Muscle layer of colon (tissue), 2 donors: ENCODE data around the gene METTL26.

Experiments used
- H3K27ac ChIP-seq: one replicate; pipeline ENCODE4 v1.7.0; 2013; ENCODE audit warnings: low read depth, mild to moderate bottlenecking, low read length, moderate library complexity
- H3K27me3 ChIP-seq, 2 donors: one replicate each; pipeline ENCODE4 v1.7.0; 2013; ENCODE audit warnings: low read length in 2 of 2, mild to moderate bottlenecking in 2 of 2; ENCODE audit not compliant: insufficient read depth in 2 of 2, control insufficient read depth in 1 of 2
- H3K36me3 ChIP-seq: one replicate; pipeline ENCODE4 v1.7.0; 2013; ENCODE audit warnings: mild to moderate bottlenecking, low read length; ENCODE audit not compliant: insufficient read depth
- H3K4me1 ChIP-seq: one replicate; pipeline ENCODE4 v1.7.0; 2013; ENCODE audit warnings: mild to moderate bottlenecking, low read length; ENCODE audit not compliant: insufficient read depth
- H3K4me3 ChIP-seq, 2 donors: one replicate each; pipeline ENCODE4 v1.7.0; 2013; ENCODE audit warnings: low read length in 2 of 2, low read depth in 1 of 2, mild to moderate bottlenecking in 1 of 2, moderate library complexity in 1 of 2
- H3K9ac ChIP-seq: one replicate; pipeline ENCODE4 v1.7.0; 2013; ENCODE audit warnings: low read length
- H3K9me3 ChIP-seq: one replicate; pipeline ENCODE4 v1.7.0; 2013; ENCODE audit warnings: mild to moderate bottlenecking, low read length
- donor health status: abdominal sarcoma.
- donor health status: Adenocarcinoma of cecum.

METTL26 gene

GRCh38 chr16:624526-625070 lies 11.5 kb downstream of the METTL26 start:
- Histone ChIP-seq H3K36me3 (no peaks in the 10 kb centered on the region), H3K4me1 (peaks cover 4% of the 10 kb centered on the region), H3K27me3 (no peaks in the 10 kb centered on the region), H3K9ac (no peak overlapping the region), H3K27ac (no peak overlapping the region), H3K4me3 (no peak overlapping the region), H3K9me3 (no peaks in the 10 kb centered on the region)

DNA sequence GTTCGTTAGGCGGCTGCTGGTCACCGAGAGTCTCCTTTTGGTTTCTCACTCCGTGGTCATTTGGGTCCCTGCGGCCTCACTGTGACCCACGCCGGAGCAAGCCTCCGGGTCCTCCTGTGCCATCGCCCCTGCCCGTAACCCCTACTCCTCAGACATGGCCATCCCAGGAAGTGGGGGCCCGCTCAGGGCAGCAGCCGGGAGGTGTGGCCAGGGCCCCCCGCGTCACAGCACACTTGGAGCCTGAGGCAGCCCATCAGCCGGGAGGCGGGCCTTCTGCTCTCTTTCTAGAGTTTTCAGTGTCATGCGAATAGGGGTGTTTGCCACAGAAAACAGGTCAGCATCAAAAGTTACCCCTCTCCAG lies 13.2 kb downstream of the METTL26 start:
- Histone ChIP-seq H3K27ac (no peak overlapping the region), H3K27me3 (no peaks in the 10 kb centered on the region), H3K9ac (no peak overlapping the region), H3K36me3 (no peaks in the 10 kb centered on the region), H3K4me3 (no peak overlapping the region), H3K9me3 (no peaks in the 10 kb centered on the region), H3K4me1 (peaks cover 4% of the 10 kb centered on the region)

DNA sequence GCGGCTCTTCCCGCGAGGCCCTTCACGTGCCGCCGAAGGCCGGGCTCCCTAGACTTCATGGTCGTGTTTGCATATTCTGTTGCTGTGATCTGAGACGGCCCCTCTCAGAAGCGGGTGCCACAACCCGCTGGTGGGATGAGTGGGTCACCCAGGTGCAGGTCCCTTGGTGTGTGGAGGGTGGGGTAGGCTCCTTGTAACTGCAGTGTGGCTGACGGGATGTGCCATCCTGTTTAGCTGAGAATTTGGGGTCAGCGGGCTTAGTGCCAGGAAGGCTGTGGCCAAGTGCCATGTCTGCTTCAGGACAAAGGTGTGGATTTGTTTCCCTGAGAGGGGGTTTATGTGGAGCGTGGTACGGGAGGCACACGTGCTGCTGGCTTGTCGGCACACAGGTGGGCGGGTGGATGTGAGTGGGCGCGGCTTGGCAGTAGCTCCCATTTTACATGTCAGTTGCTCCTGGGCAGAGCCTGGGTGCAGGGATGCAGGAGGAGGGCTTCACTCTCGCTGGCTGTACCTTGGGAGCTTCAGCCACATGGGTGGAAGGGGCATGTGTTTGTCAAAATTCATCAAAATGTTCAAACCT lies 14.5 kb downstream of the METTL26 start:
- Histone ChIP-seq H3K27ac (no peak overlapping the region), H3K4me1 (peaks cover 4% of the 10 kb centered on the region), H3K36me3 (no peaks in the 10 kb centered on the region), H3K4me3 (no peak overlapping the region), H3K27me3 (no peaks in the 10 kb centered on the region), H3K9me3 (no peaks in the 10 kb centered on the region), H3K9ac (no peak overlapping the region)

DNA sequence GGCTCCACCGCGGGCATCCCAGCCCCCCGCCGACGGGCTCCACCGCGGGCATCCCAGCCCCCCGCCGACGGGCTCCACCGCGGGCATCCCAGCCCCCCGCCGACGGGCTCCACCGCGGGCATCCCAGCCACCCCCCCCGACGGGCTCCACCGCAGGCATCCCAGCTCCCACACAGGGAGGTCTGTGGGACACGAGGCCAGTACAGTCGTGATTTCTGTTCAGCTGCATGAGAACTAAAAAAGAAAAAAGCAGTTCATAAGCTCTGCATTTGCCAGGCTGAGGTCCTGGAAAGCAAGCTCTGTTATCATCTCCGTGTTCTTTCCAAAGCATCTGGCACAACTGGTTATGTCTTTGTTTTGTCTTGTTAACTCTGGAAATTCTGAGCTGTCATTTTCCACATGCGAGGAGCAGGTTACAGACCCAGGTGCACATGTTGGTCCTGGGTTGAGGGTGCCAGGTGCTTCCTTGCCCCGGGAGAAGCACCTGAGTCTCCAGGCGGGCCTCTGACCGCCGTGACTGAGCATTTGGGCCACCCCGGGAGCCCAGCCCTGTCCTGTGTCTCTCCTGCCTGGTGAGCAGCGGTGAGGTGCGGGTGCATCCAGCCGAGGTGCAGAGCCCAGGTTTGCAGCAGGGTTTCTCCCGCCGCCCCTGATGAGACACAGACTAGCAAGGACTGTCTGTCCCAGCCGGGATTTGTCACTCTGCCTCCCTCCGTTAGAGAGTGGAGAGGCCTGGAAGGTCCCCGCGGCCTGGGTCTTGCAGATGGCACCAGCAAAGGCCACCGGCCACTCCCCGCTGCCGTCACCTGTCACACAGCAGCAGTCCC lies 15.2 kb downstream of the METTL26 start:
- H3K9me3 ChIP-seq = no peaks in the 10 kb centered on the region
- H3K4me1 ChIP-seq = peaks cover 4% of the 10 kb centered on the region
- H3K4me3 ChIP-seq = no peak overlapping the region
- H3K36me3 ChIP-seq = no peaks in the 10 kb centered on the region
- H3K27me3 ChIP-seq = no peaks in the 10 kb centered on the region
- no peak overlapping the region for H3K27ac ChIP-seq
- H3K9ac ChIP-seq = no peak overlapping the region

GRCh38 chr16:619476-620100 lies 16.5 kb downstream of the METTL26 start:
- H3K4me3 ChIP-seq = no peak overlapping the region
- H3K36me3 ChIP-seq = no peaks in the 10 kb centered on the region
- H3K4me1 ChIP-seq = peaks cover 4% of the 10 kb centered on the region
- H3K27ac ChIP-seq = no peak overlapping the region
- no peaks in the 10 kb centered on the region for H3K9me3 ChIP-seq
- H3K27me3 ChIP-seq = no peaks in the 10 kb centered on the region
- H3K9ac ChIP-seq = no peak overlapping the region

DNA sequence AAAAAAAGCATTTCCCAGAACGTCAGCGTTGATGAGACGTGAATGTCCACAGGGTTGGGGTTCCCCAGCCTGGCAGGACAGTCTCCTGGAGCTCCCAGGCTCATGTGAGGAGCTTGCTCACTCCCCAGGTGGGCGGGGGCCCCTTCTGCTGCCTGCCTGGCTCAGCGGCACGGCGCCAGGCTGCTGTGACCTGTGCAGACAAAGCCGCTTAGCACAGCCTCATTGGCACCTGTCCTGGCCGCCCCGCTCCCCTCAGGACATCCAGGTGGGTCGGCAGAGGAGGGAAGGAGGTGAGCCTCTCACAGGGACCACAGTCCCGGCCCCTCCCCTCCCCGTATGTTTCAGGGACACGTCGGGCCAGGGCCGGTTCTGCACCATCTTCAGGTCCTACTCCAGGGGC lies 18.2 kb downstream of the METTL26 start:
- H3K27ac ChIP-seq = no peak overlapping the region
- H3K9me3 ChIP-seq = no peaks in the 10 kb centered on the region
- H3K4me3 ChIP-seq = no peak overlapping the region
- H3K4me1 ChIP-seq = peaks cover 4% of the 10 kb centered on the region
- no peaks in the 10 kb centered on the region for H3K27me3 ChIP-seq
- H3K9ac ChIP-seq = no peak overlapping the region
- no peaks in the 10 kb centered on the region for H3K36me3 ChIP-seq

GRCh38 chr16:616733-617586 lies 19.1 kb downstream of the METTL26 start:
- no peaks in the 10 kb centered on the region for H3K27me3 ChIP-seq
- no peaks in the 10 kb centered on the region for H3K9me3 ChIP-seq
- no peak overlapping the region for H3K4me3 ChIP-seq
- no peak overlapping the region for H3K27ac ChIP-seq
- H3K9ac ChIP-seq = no peak overlapping the region
- H3K4me1 ChIP-seq = peaks cover 4% of the 10 kb centered on the region
- H3K36me3 ChIP-seq = no peaks in the 10 kb centered on the region

GRCh38 chr16:615122-615521 lies 21.0 kb downstream of the METTL26 start:
- H3K9ac ChIP-seq = no peak overlapping the region
- H3K4me1 ChIP-seq = no peaks in the 10 kb centered on the region
- H3K36me3 ChIP-seq = no peaks in the 10 kb centered on the region
- no peaks in the 10 kb centered on the region for H3K27me3 ChIP-seq
- no peaks in the 10 kb centered on the region for H3K9me3 ChIP-seq
- H3K4me3 ChIP-seq = no peak overlapping the region
- no peak overlapping the region for H3K27ac ChIP-seq

GRCh38 chr16:610513-611381 lies 25.4 kb downstream of the METTL26 start:
- H3K4me1 ChIP-seq = no peaks in the 10 kb centered on the region
- no peaks in the 10 kb centered on the region for H3K27me3 ChIP-seq
- no peaks in the 10 kb centered on the region for H3K9me3 ChIP-seq
- H3K9ac ChIP-seq = no peak overlapping the region
- no peak overlapping the region for H3K4me3 ChIP-seq
- no peaks in the 10 kb centered on the region for H3K36me3 ChIP-seq
- no peak overlapping the region for H3K27ac ChIP-seq

DNA sequence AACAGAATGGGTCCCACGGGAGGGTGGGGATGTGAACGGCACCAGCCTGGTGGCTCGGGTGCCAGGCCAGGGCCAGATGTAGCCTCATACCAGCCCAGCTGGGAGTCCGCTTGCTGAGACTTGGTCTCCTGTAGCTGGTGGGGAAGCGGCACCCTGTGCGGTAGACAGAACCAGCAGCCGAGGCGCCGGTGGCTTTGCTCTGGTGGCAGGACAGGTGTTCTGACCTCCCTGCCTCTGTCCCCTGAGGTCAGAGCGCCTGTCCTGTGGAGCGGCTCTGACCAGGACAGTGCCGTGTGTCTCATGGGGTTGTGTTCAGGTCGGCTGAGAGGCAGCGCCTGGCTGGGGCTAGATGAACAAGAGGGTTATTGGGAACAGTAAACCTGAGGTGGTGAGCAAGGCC lies 26.1 kb downstream of the METTL26 start:
- no peaks in the 10 kb centered on the region for H3K4me1 ChIP-seq
- no peak overlapping the region for H3K27ac ChIP-seq
- H3K9me3 ChIP-seq = no peaks in the 10 kb centered on the region
- no peak overlapping the region for H3K9ac ChIP-seq
- H3K4me3 ChIP-seq = no peak overlapping the region
- H3K27me3 ChIP-seq = no peaks in the 10 kb centered on the region
- H3K36me3 ChIP-seq = no peaks in the 10 kb centered on the region
